Spinal cord (tissue), 10 donors: Measurements from ENCODE around the gene CNNM4. TPM values are rescaled to one million over a fixed set of nuclear protein-coding genes. Genes with fewer than 3 reads are reported as not detected.

Source experiments
- DNase-seq, 6 donors: peaks; one replicate each; pipeline versions ENCODE4 v3.0.0 to v3.0.0-alpha.2; 2013 to 2015; ENCODE audit warnings: low spot score in 6 of 6, low read depth in 4 of 6
- H3K27ac ChIP-seq: one replicate; pipeline ENCODE4 v1.5.1; 2013; ENCODE audit warnings: low read depth, low read length, control low read depth
- H3K27me3 ChIP-seq: one replicate; pipeline ENCODE4 v1.6.1; 2013; ENCODE audit warnings: low read length; ENCODE audit not compliant: control insufficient read depth, insufficient read depth
- H3K36me3 ChIP-seq: one replicate; pipeline ENCODE4 v1.6.1; 2013; ENCODE audit warnings: low read length; ENCODE audit not compliant: control insufficient read depth, insufficient read depth
- H3K4me1 ChIP-seq: one replicate; pipeline ENCODE4 v1.6.1; 2013; ENCODE audit warnings: low read length; ENCODE audit not compliant: control insufficient read depth, insufficient read depth
- H3K4me3 ChIP-seq: one replicate; pipeline ENCODE4 v1.5.1; 2013; ENCODE audit warnings: low read depth, low read length, control low read depth
- H3K9me3 ChIP-seq: one replicate; pipeline ENCODE4 v1.6.1; 2013; ENCODE audit warnings: low read length; ENCODE audit not compliant: control insufficient read depth, insufficient read depth
- WGBS: methylation state at CpG from one replicate; pipeline ENCODE4 v1.1.5; 2013; ENCODE audit warnings: missing lambda C conversion rate; ENCODE audit not compliant: insufficient coverage; 5-methylcytosine and 5-hydroxymethylcytosine counted together
- polyA plus RNA-seq, 2 donors: library from polyadenylated mRNA; unstranded; fragments of 120-200 nt; gene quantifications; one replicate each; pipeline ENCODE4 v1.2.1, GENCODE V29; 2013; ENCODE audit not compliant: insufficient read length in 2 of 2
- total RNA-seq, 2 donors: library from RNA; depleted of rRNA in 1 of 2; stranded (reverse); fragments of 120-200 nt in 1 of 2; fragments of >200 nt in 1 of 2; gene quantifications; one replicate each; pipeline versions ENCODE4 v1.2.3 to v1.2.4, GENCODE V29; 2013 to 2014
- donor health status: healthy.

CNNM4 gene
- total and polyA plus RNA-seq, 4 donors, result 5.1 to 12.6 (median 7.4) TPM

GRCh38 chr2:96809216-96809882 is 48.6 kb downstream of the CNNM4 start:
- H3K4me1 ChIP-seq, result no peaks in the 10 kb centered on the region
- 81% methylated on average over 12 of the region's 13 CpGs for WGBS
- DNase-seq, result no peak
- no peaks in the 10 kb centered on the region for H3K27me3 ChIP-seq
- no peaks in the 10 kb centered on the region for H3K9me3 ChIP-seq
- H3K36me3 ChIP-seq, result peaks cover 32% of the 10 kb centered on the region
- no peak overlapping the region for H3K27ac ChIP-seq
- no peak overlapping the region for H3K4me3 ChIP-seq

- WGBS, result 93% methylated on average over 7 of the region's 12 CpGs
- Histone ChIP-seq H3K4me1 (peaks cover under 1% of the 10 kb centered on the region), H3K4me3 (no peak overlapping the region), H3K9me3 (no peaks in the 10 kb centered on the region), H3K36me3 (peaks cover 32% of the 10 kb centered on the region), H3K27me3 (no peaks in the 10 kb centered on the region), H3K27ac (no peak overlapping the region)
- no peak for DNase-seq
These were observed 49.5 kb downstream of the CNNM4 start for GRCh38 chr2:96809951-96810782.

GRCh38 chr2:96810783-96811192 is 50.1 kb downstream of the CNNM4 start:
- Histone ChIP-seq H3K27ac (no peak overlapping the region), H3K4me3 (no peak overlapping the region), H3K4me1 (peaks cover 5% of the 10 kb centered on the region), H3K36me3 (peaks cover 32% of the 10 kb centered on the region), H3K9me3 (no peaks in the 10 kb centered on the region), H3K27me3 (no peaks in the 10 kb centered on the region)
- DNase-seq, result no peak
- WGBS, result 89% methylated on average over 5 of the region's 5 CpGs

- no peak overlapping the region for H3K27ac ChIP-seq
- WGBS, result 20% methylated on average over 1 of the region's 3 CpGs
These were observed 51.2 kb downstream of the CNNM4 start for GRCh38 chr2:96811917-96812316.

GRCh38 chr2:96813656-96814055 is 53.0 kb downstream of the CNNM4 start:
- peaks cover 21% of the 10 kb centered on the region for H3K4me1 ChIP-seq
- no peak overlapping the region for H3K4me3 ChIP-seq
- H3K27me3 ChIP-seq, result no peaks in the 10 kb centered on the region
- H3K27ac ChIP-seq, result no peak overlapping the region
- H3K36me3 ChIP-seq, result peaks cover 29% of the 10 kb centered on the region
- DNase-seq, result no peak
- H3K9me3 ChIP-seq, result no peaks in the 10 kb centered on the region
- WGBS, result 100% methylated on average over 1 of the region's 4 CpGs

More at GRCh38 chr2:96811917-96812316, 51.2 kb downstream of the CNNM4 start:
- H3K4me3 ChIP-seq, result no peak overlapping the region
- no peak for DNase-seq
- H3K36me3 ChIP-seq, result peaks cover 32% of the 10 kb centered on the region
- H3K27me3 ChIP-seq, result no peaks in the 10 kb centered on the region
- no peaks in the 10 kb centered on the region for H3K9me3 ChIP-seq
- peaks cover 5% of the 10 kb centered on the region for H3K4me1 ChIP-seq

GRCh38 chr2:96815326-96816126 is 54.8 kb downstream of the CNNM4 start:
- peaks cover 40% of the 10 kb centered on the region for H3K4me1 ChIP-seq
- peak in 2 of 6 donors; percentile 26 to 51 for DNase-seq
- H3K27me3 ChIP-seq, result no peaks in the 10 kb centered on the region
- peak overlapping the region; percentile 67 for H3K27ac ChIP-seq
- H3K9me3 ChIP-seq, result no peaks in the 10 kb centered on the region
- H3K36me3 ChIP-seq, result peaks cover 25% of the 10 kb centered on the region
- H3K4me3 ChIP-seq, result peak overlapping the region; percentile 45
- WGBS, result 0% methylated on average over 54 of the region's 60 CpGs

- under 1% methylated on average over 103 of the region's 103 CpGs for WGBS
- Histone ChIP-seq H3K4me3 (peak within 1 kb of the TSS; percentile 47), H3K9me3 (no peaks in the 10 kb centered on the region), H3K4me1 (peaks cover 47% of the 10 kb centered on the region), H3K36me3 (peaks cover 22% of the 10 kb centered on the region), H3K27ac (peak within 1 kb of the TSS; percentile 67), H3K27me3 (no peaks in the 10 kb centered on the region)
- DNase-seq, result peak; percentile 73 to 98 (median 90)
These were observed 55.6 kb downstream of the CNNM4 start, which contains the start of gene CNNM3 for GRCh38 chr2:96816127-96816835. TSS of gene CNNM3 (plus strand) at chr2:96816268. CDS start at chr2:96816278, 10 bp downstream.

GRCh38 chr2:96816836-96817702 is 56.4 kb downstream of the CNNM4 start:
- H3K4me1 ChIP-seq, result peaks cover 48% of the 10 kb centered on the region
- H3K36me3 ChIP-seq, result peaks cover 23% of the 10 kb centered on the region
- no peak overlapping the region for H3K27ac ChIP-seq
- DNase-seq, result peak in 2 of 6 donors; percentile 37 to 44
- WGBS, result under 1% methylated on average over 87 of the region's 89 CpGs
- H3K27me3 ChIP-seq, result no peaks in the 10 kb centered on the region
- no peaks in the 10 kb centered on the region for H3K9me3 ChIP-seq
- H3K4me3 ChIP-seq, result peak overlapping the region; percentile 47
